HL-60 (cell line): ENCODE results near the gene PRDM7.
A peak's percentile ranks its signal among the peaks of the same experiment; 100 is the strongest.

Experiments
- CTCF ChIP-seq: IDR thresholded peaks from one replicate; pipeline ENCODE4 v1.5.1; 2011; ENCODE audit warnings: low read length, control low read depth, inconsistent platforms; ENCODE audit not compliant: insufficient read depth
- POLR2AphosphoS5 ChIP-seq: IDR thresholded peaks from 2 replicates; pipeline ENCODE4 v1.6.1; 2012; ENCODE audit warnings: low read depth
- REST ChIP-seq: IDR thresholded peaks from 2 replicates; pipeline ENCODE4 v1.6.1; 2012; ENCODE audit warnings: low read depth; ENCODE audit not compliant: insufficient replicate concordance
- SPI1 ChIP-seq: IDR thresholded peaks from 2 replicates; pipeline ENCODE4 v1.6.1; 2012; ENCODE audit warnings: low read depth, mild to moderate bottlenecking, borderline replicate concordance

GRCh38 chr16:90077240-90077756, at the start of gene PRDM7:
- TF ChIP-seq POLR2AphosphoS5, result peak; percentile 51; the same call in 1 of the 2 replicates
- no peak for TF ChIP-seq REST
- no peak for TF ChIP-seq CTCF
- peak; percentile 47; the same call in 1 of the 2 replicates for TF ChIP-seq SPI1
